Erythroblast (primary cell): Measurements from ENCODE around the gene PSMD8.
"Not testable (repeated sequence)": the region's sequence is repeated elsewhere in the genome, so short reads cannot be mapped to it uniquely, and the experiment has no call there.

Experiments
- DNase-seq, 2 experiments: peaks; one replicate each; lab custom pipeline; 2025; lab: John Stamatoyannopoulos, UW
- GATA1 ChIP-seq: IDR thresholded peaks from 2 replicates; pipeline ENCODE4 v1.6.1; 2011; ENCODE audit warnings: low read depth, mild to moderate bottlenecking, control low read depth, low read length, moderate library complexity
- POLR2A ChIP-seq: IDR thresholded peaks from 2 replicates; pipeline ENCODE4 v1.6.1; 2011; ENCODE audit warnings: mild to moderate bottlenecking, low read length

Gene PSMD8

DNA sequence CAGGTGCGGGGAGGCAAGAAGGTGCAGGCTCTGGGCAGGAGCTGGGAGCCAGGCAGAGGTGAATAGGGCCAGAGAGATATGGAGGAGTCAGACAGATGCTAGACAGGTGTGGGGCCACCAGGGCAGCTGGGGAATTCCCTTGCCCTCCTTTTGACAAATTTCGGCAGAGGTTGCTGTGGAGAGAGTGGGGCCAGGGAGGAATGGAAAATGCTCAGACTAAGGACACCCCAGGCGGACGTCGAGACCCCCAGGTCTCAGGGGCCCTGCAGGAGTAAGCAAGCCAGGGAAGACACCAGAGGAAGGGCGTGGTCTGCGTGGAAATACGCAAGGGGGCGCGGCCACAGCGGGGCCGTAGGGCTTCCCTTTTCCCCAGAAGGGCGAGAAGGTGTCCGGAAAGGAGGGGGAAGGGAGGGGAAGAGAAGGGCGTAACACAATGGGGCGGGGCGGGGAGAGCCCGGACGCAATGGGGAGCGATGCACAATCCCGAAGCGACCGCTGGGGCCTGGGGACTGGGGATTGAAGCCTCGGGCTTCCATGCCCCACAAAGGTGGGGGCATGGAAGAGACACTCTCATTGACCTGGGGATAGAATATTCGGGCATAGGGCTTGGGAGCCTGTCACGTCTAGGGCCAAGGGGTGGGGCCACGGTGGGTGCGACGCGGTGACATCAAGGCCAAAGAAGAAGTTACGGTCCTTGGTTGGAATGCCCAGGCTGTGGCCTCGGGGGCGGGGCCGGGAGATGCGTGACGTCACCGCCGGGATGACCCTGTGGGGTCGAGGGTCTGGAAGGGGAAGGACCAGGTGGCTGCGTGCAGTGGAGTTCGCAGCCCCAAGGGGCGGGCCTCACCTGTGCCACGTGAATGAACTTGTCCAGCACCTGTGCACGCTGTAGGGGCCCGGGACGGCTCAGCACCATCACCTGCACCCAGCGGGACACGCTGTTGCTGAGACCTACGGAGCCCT, 43.5 kb downstream of the PSMD8 start:
- peak in 1 of 2 experiments; percentile 25 for DNase-seq
- TF ChIP-seq GATA1 = no peak
- no peak for TF ChIP-seq POLR2A

GRCh38 chr19:38420935-38421334, 46.6 kb downstream of the PSMD8 start:
- no peak for TF ChIP-seq POLR2A
- TF ChIP-seq GATA1 = no peak
- DNase-seq = no peak

- no peak for DNase-seq
- no peak for TF ChIP-seq POLR2A
- no peak for TF ChIP-seq GATA1
Observed at GRCh38 chr19:38421856-38422255, 47.5 kb downstream of the PSMD8 start.

DNA sequence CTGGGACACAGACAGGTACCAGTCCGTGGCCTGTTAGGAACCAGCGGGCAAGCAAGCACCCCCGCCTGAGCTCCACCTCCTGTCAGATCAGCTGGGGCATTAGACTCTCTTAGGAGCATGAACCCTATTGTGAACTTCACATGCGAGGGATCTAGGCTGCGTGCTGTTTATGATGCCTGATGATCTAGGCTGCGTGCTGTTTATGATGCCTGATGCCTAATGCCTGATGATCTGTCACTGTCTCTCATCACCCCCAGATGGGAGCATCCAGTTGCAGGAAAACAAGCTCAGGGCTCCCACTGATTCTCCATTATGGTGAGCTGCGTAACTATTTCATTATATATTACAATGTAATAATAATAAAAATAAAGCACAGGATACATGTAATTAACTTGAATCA, 48.1 kb downstream of the PSMD8 start:
- TF ChIP-seq POLR2A (no peak), GATA1 (no peak)
- no peak for DNase-seq

- DNase-seq = no peak
- no peak for TF ChIP-seq GATA1
- TF ChIP-seq POLR2A = no peak
Observed at GRCh38 chr19:38424272-38424671, 49.9 kb downstream of the PSMD8 start.

- no peak for DNase-seq
- TF ChIP-seq GATA1 (no peak), POLR2A (no peak)
Observed at GRCh38 chr19:38425222-38425809, 50.9 kb downstream of the PSMD8 start.

DNA sequence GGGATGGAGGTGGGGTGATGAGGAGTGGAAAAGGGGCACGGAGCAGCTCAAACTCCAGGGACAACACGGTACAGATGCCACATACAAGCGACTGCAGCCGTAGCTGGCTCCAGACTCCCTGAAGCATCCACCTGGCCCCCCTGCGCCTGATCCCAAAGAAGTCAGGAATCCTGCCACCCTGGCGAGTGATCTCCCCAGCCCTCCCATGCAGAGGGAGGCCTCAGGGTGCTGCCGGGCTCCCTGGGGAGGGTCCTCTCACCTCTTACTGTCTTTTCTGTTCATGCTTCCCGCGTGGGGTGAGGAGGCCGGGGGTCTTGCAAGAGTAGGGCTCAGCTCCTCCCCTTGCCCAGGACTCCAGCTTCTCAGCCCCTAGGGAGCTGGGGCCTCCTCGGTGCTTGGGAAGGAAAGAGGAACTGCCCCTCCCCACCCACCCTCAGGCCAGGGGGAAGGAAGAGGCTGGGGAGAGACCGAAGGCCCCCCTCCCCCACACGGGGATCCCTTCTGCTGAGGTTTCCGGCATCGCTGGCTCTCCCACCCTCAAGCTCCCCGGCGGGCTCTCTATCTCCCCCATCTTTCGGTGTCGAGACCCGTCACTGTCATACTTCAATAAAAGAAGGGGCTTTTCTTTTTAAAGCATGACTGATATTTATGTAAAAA, 51.6 kb downstream of the PSMD8 start, which contains the start of gene RASGRP4:
Gene RASGRP4 (minus strand): TSS at position 410 of the 657 bp plus-strand sequence. CDS start 128 bp downstream, at position 282.
- DNase-seq = no peak

DNA sequence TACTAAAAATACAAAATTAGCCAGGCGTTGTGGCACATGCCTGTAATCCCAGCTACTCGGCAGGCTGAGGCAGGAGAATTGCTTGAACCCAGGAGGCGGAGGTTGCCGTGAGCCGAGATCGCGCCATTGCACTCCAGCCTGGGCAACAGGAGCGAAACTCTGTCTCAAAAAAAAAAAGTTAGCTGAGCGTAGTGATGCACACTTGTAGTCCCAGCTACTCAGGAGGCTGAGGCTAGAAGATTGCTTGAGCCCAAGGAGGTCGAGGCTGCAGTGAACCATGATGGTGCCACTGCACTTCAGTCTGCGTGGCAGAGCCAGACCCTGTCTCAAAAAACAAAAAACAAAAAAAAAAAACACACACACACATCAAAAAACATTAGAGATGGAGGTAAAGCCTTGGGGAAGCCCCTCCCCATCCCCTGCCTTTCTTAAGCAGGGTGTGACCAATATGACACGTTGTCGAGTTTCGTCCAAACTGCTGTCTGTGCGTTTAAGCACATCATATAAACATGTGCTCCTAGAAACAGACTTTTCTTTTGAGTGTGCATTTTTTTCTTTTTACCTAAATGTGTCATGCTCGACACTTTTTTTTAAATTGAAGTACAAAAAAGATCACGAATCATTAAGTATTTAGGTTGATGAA, 52.8 kb downstream of the PSMD8 start:
- DNase-seq = not testable (repeated sequence)

More for the DNA sequence above, 51.6 kb downstream of the PSMD8 start, which contains the start of gene RASGRP4:
- TF ChIP-seq POLR2A = no peak
- TF ChIP-seq GATA1 = no peak

DNA sequence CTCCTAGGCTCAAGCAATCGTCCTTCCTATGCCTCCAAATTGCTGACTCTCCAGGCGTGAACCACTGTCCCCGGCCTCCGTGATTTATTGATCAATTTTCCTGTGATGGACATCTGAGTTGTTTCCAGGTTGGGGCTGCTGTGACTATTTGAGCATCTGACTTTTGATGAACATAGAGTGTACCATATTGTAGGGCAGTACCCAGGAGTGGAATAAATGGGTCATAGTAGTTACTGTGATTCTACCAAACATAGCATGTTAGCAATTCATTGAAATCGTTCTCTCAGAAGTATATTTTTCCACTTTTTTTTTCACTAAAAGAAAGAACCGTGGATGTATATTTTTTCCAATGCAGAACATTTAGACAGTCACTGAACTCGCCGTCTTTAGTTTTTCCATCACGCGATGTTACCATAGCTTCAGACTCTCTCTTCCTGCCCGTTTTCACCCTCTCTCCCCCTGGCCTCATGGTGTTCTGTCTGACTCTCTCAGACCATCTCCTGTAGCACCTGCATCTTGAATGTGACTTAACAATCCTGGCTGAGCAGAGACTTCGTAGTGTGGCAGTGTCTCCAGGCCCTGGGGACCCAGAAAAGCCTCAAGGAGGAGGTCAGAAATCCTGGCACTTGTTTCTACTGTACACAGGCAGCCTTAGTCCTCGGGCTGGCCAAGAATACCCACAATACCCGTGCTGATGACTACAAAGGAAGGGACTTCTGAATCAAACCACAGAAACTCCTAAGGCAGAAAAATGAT, 54.9 kb downstream of the PSMD8 start:
- DNase-seq = no peak
- TF ChIP-seq GATA1 = no peak
- TF ChIP-seq POLR2A = no peak

DNA sequence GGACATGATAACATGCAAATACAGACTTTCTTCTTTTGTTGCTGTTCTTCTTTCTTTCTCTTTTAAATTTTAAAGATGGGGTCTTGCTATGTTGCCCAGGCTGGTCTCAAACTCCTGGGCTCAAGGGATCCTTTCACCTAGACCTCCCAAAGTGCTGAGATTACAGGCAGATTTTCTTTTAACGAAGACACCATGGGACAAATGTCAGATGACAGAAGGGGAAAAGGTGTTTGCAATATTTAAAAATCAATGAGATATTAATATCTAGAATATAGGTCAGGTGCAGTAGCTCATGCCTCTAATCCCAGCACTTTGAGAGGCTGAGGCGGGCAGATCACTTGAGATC, 55.4 kb downstream of the PSMD8 start:
- no peak for DNase-seq

DNA sequence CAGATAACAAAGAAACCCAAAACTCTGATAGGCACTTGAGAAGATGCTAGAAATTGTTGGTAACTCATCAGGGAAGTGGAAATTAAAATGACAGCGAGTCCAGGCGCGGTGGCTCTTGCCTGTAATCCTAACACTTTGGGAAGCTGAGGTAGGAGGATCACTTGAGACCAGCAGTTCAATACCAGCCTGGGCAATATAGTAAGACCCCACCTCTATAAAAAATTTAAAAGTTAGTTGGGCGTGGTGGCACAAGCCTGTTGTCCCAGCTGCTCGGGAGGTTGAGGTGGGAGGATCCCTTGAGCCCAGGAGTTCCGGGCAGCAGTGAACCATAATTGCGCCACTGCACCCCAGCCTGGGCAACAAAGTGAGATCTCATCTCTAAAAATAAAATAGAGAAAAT, 56.6 kb downstream of the PSMD8 start:
- DNase-seq = no peak
- TF ChIP-seq POLR2A (no peak), GATA1 (no peak)

More for the DNA sequence above, 55.4 kb downstream of the PSMD8 start:
- no peak for TF ChIP-seq POLR2A
- TF ChIP-seq GATA1 = no peak

- no peak for TF ChIP-seq GATA1
- TF ChIP-seq POLR2A = no peak
- DNase-seq = no peak
Observed at GRCh38 chr19:38433268-38433733, 58.9 kb downstream of the PSMD8 start, which contains the start of gene RYR1. TSS of gene RYR1 (plus strand) at chr19:38433691. CDS start at chr19:38433830, 139 bp downstream.
